Renal cortical epithelial cell (primary cell): ENCODE results near the gene BTG2. TPM values are rescaled to one million over a fixed set of nuclear protein-coding genes. Genes with fewer than 3 reads are reported as not detected.

Experiments
- DNase-seq: peaks from one replicate; pipeline ENCODE4 v3.0.0-alpha.2; 2011; ENCODE audit warnings: low read depth
- total RNA-seq: library from RNA; depleted of rRNA; stranded (reverse); fragments of >200 nt; gene quantifications from 2 replicates; pipeline ENCODE4 v1.2.3, GENCODE V29; 2014

BTG2 gene
- total RNA-seq, 1 donor from 2014 or later, result 54.3 TPM

DNA sequence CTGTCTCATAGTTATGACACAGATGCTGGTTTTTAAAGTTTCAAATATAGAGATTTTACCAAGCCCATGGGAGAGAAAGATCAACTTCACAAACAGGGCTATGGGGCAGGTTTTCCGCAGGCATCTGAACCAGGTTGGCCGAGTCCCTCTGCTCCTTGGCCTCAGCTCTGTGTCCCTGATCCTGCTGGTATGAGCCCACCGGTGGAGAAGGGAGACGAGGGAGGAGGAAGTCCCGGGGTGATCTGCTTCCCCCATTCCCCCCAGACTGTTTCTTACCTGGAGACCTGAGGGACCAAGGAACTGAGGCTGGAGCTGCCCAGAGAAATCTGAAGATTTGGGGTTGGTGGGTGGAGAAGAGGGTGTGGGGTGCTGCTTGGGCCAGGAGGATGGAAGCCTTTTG lies 28.9 kb upstream of the BTG2 start:
- no peak for DNase-seq

DNA sequence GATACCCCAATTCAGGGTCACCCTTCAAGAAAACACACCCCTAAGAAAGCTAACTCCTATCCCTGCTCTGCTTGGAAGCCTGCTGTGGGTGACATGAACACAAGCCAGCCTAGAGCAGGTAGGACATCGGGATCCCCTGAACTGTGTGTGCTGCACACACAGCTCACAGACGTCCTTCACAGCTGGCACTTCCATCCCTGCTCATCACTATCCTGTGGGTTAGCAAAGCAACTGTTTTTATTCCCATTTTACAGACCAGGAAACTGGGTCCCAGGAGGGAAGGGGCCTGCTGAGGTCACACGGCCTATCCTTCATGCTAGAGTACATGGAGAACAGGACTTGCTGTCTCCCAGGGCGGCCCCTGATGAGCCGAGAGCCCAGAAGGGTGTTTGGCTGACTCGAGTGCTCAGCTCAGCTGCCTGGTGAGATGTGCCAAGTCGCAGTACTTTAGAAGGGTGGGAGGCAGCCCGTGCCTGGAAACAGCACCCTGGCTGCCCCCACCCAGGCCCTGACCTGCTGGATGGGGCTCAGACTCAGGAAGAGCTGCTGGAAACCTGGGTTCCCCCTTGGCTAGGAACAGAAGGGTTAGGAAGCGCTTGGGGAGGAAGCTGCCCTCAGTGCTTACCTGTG lies 28.3 kb upstream of the BTG2 start:
- no peak for DNase-seq

DNA sequence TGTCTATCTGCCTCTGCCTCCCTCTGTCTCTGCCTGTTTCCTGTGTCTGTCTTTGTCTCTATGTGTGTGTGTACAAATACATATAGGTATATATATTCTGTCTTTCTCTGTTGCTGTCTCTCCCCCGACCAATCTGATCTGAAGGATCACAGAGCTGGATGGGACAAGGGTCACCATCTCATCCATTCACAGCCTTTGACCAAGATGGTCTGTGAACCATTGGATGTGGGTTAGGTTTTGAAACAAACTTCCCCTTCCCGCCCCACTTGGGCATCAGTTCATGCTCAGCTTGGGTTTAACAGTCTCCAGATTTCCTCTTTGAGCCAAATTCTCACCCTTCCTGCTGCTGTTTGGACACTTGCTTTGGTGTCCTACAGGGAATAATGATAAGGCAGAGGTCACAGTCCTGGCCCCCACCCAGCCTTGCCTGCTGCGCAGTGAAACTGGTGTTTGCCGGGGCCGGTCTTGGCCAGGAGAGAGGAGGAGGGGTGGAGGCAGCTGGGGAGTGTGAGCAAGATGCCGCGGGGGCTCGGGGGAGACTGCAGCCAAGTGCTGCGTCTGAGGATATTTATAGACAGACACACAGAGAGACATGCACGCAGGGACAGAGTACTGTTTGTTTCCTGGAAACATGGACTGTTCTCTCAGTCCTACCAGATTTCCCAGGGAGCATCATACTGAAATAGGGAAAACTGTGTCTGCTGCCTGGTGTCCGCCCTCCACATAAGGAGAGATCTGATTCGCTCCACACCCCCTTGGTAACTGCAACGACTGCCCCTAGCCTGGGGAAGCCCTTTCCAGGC lies 27.0 kb upstream of the BTG2 start:
- DNase-seq, result no peak

DNA sequence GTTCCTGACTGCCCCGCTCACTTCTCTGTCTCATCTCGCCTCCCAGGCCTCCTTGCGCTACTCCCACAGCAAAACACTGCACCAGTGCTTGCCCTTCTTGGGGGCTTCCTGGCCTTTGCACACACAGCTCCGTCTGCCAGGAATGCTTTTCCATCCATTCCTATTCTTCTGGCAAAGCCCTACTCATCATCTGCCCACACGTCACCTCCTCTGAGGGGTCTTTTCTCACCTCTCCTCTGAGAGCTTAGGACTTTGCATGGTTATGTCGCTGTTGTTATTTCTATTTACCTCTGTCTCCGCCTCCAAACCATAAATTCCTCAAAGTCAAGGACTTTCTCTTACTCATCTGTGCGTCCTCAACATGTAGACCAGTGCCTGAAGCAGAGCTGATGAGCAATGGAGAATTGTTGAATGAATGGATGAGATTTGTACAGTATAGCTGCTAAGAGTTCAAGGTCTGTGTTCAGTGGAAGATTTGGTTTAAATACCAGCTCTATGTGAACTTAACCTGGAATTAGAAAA lies 26.4 kb upstream of the BTG2 start:
- no peak for DNase-seq

GRCh38 chr1:203280061-203280460 lies 25.3 kb upstream of the BTG2 start:
- DNase-seq, result no peak

- no peak for DNase-seq
Measured at GRCh38 chr1:203281033-203281432, 24.3 kb upstream of the BTG2 start.

GRCh38 chr1:203281851-203282661 lies 23.3 kb upstream of the BTG2 start:
- no peak for DNase-seq

GRCh38 chr1:203282720-203283542 lies 22.4 kb upstream of the BTG2 start:
- DNase-seq, result no peak

GRCh38 chr1:203283597-203283996 lies 21.7 kb upstream of the BTG2 start:
- no peak for DNase-seq

GRCh38 chr1:203284411-203285123 lies 20.8 kb upstream of the BTG2 start:
- DNase-seq, result no peak

- no peak for DNase-seq
Measured at GRCh38 chr1:203286161-203286984, 18.9 kb upstream of the BTG2 start.

- peak; percentile 47 for DNase-seq
Measured at GRCh38 chr1:203287109-203287893, 18.0 kb upstream of the BTG2 start.

DNA sequence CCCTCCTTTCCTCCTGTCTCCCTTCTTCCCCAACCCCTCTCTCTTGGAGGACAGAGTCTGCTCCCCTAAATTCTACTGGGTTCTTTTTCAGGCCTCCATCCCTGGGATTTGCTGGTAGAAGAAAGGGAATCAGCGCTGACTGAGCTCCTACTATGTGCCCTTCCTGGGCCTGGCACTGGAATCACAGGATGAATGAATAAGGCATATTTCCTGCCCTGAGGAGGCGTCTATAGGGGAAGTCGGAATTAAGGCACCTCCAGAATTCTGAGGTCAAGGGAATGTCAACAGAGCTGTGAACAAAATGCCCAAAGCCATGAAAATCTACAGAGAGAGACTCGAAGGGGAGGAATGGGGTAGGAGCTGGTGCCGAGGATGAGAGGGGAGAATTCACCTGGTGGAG lies 17.4 kb upstream of the BTG2 start:
- DNase-seq, result no peak

DNA sequence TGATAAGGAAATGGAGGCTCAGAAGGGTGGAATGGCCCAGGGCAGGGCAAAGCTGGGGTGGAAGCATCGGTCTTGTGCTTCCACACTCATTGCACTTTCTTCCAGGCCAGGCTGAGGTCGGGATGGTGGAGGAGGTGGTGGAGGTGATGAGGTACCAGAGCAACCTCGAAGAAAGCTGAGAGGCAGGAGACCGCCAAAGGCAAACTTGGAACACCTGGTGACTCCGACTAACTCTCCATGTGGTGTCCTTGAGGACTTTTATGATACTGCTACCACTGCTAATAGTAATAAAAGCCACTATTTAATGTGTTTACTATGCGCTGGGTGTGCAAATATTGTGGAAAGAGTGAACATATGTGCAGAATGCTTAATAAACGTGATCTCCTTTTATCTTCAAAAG lies 16.9 kb upstream of the BTG2 start:
- DNase-seq, result no peak

DNA sequence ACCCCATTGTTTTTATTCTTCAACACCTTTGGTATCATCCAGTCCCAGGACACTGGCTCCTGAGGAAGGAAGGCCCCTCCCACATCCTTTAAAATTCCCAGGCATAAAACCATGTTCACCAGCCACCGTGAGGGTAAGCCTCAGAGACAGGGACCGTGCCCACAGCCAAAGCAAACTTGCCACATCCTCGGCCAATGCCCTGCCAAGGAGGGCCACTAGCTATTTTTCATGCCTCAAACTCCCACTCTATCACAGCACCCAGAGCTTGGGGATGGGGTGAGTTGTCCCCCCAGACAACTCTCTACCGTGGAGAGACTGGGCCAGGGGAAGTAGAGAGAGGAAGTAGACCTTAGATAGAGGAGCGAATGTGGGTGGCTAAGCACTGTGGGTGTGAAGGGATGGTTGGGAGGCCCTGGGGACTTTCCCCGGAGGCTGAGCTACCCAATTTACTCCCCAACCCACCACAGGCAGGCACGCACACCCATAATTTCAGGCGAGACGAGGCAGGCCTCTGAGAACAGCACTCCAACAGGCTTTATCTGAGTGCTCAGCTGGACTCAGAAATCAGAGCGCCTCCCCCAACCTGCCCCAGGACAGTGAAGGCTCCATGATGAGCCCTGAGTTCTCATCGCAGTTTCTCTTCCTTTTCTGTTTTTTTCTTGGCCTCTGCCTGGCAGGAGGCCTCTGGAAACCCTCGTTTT lies 15.9 kb upstream of the BTG2 start:
- DNase-seq, result no peak

DNA sequence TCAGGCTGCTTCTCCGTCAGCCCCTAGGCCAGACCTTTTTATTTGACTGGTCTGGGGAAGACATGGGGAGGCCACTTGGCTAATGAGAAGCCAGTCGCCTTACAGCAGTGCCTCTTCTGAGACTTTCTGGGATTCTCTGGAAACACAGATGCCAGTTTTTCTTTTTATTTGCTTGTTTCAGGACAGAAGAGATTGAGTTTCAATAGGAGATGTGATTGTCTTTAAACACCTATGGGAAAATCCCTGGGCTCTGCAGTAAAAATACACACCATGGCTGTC lies 15.4 kb upstream of the BTG2 start:
- no peak for DNase-seq

GRCh38 chr1:203290261-203291089 lies 14.8 kb upstream of the BTG2 start:
- DNase-seq, result peak; percentile 79
